NCI-H446 (cell line): ENCODE data around the gene PDE9A.

Source experiments
- DNase-seq, 2 experiments: peaks; one replicate each; lab custom pipeline; 2025; lab: John Stamatoyannopoulos, UW

PDE9A gene

GRCh38 chr21:42739061-42739931 is 85.9 kb downstream of the PDE9A start:
- DNase-seq = no peak

- no peak for DNase-seq
Measured at GRCh38 chr21:42740405-42740909, 87.0 kb downstream of the PDE9A start.

DNA sequence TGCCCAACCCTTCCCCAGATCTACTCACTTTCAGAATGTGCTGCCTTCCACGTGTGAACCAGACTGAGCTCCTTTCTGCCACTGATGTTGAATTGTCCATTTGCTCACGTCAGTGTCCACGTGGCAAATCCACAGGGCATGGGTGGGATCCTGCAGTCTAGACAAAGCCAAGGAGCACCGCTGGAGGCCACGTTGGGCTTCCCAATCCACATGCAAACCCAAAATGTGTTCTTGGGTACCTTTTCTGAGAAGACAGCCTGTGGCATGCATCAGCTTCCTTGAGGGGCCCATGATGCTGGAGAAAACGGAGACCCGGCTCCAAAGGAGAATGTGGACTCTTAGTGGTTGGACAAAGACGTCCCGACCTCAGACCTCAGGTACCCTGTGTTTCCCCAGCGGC is 87.6 kb downstream of the PDE9A start:
- DNase-seq = no peak

DNA sequence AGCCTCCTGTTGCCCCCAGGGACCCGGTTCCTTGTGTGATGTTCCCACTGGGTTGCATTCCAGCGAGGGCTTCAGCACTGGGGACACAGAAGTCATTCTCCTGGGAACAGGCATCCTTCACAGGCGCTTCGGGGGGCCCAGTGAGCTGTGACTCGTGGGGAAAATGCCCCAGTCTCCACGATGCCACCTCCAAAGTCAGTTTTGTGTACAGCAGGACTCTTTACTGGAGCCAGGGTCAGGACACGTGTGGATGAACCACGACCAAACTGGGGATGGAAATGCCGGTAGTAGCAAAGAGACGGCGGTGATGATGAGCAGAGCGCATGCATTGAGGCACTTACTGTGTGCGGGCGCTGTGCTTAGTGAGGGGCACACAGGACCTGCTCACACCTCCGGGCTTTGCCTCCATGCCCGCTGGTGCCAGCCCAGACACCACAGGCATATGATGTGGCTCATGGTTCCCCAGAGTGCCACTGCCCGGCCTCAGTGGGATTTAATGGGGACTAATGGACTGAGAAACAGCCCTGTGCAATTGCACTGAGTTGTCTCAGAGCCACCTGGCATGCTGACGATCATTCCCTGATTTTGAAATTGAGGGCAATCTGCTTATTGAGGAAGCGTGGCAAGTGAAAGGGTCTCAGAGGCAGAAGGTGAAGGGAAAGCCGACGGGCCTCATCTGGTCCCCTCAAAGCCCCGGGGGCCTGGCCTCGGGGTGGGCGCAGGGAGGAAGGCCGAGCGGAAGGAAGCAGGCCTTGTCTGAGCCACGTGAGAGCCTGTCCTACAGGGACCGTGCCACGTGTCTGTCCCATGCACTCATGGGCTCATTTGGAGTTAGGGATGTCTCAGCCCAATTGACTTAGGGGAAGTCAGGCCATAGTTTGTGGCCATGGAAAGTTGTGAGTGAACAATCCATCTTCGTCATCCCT is 91.4 kb downstream of the PDE9A start:
- DNase-seq = no peak

DNA sequence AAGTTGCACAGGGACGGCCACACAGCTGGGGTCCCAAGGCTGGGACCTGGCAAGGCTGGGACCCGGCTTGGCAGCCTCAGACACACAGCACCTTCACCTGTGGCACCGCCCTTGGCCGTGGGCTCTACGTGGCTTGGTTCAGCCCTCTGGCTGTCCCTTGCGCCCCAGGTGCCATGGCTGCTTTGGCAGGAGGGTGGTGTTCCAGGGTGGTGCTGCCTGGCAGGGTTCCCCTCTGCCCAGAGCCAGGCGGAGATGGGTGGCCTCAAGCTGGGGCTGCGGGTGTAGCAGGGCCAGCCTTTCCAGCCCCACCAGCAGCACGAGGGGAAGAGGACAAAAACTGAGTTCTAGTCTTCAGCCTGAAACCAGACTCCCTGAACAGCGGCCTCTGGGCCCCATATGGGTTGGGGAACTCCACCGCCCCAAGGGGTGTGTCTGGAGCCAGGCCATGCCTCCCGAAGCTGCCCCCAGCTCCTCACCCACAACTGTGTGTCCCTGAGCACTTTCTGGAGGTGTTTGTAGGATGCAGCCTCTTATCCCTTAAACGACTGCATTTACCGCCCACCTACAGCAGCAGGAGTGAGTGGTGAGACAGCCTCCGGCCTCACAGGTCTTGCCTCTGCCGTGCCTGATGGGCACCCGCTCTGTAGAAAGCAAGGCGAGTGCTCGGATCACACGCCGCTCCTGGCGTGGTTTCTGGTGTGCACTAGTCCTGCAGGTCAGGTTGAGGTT is 92.3 kb downstream of the PDE9A start:
- no peak for DNase-seq

GRCh38 chr21:42746240-42746592 is 92.8 kb downstream of the PDE9A start:
- DNase-seq = no peak

DNA sequence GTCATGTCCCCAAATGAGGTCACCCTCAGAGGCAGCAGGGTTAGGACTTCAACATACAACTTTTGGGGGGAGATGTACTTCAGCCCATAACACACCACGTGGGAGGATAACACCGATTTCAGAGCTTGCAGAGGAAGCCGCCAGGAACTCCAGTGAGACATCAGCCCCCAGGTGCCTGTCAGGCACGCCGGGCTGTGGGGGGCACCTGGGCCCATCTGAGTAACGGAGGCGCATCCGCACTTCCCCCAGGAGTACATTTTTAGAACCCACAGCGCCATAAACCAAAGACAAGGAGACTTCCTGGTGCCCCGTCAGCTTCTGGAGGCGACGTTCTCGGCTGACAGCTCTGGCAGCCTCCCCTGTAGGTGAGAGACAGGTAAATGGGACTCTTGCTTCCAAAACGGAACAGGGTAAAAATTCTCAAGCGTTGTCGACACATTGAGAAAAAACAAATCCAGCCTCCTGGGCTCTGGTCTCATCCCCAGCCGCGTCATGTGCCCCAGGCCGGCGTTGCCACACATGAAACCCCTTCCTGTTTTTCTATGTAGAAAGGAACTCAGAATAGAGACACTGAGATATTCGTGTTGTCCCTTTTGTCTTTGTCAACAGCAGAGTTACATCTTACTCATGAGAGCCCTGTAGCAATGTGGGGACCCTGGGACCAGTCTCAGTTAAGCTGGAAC is 93.3 kb downstream of the PDE9A start:
- DNase-seq = no peak

GRCh38 chr21:42747276-42747701 is 93.9 kb downstream of the PDE9A start:
- DNase-seq = no peak

DNA sequence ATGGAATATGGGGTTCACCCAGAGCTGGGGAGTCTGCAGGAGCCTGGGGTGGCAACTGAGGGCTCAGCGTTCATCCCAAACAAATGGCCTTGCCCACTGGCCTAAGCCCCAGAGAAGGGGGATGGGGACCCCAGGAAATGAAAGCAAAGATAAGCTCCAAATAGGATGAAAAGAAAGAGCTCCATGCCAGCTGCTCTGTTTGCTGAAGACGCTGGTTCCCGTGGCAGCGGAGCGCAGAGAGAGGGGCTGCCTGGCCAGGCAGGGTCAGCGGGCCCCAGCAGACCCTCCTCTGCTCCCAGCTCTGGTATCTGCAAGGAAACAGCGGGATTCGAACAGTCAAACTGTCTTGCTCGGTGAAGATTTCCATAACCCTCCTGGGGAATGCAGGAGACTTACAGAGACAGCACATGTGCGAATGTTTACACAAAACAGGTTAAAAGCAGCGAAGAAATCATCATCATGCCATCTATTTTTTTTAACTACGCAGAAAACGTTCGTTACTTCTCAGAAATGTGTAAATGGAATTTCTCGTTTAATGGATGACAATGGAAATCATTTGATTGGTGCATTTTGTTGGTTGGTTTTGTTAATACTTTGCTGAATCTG is 94.4 kb downstream of the PDE9A start:
- DNase-seq = no peak

DNA sequence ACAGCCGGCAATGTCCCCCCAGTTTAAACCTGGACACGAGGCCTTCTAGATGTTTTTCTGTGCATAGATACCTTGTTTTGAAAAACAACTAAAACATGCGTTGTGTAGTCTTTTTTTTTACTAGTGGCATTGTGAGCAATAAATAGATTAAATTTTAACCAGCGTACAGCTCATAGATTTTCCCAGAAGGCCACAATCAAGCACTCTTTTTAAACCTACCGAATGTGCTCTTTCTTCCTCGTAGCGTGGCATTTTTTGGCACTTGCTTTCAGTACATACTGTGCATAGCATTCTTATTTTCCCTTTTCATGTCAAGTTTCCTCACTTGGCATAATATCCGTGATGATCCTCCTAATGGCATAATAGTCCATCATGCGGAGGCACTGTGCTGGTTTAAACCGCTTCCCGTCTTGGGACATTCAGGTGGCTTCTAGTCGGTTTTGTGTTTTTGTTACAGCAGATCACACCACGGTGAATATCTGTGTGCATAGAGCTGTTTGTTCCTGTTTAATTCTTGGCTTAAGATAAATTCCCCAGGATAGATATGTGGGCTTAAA is 95.3 kb downstream of the PDE9A start:
- no peak for DNase-seq

GRCh38 chr21:42750737-42751530 is 97.5 kb downstream of the PDE9A start:
- DNase-seq = no peak

- no peak for DNase-seq
Measured at GRCh38 chr21:42751866-42752265, 98.4 kb downstream of the PDE9A start.

DNA sequence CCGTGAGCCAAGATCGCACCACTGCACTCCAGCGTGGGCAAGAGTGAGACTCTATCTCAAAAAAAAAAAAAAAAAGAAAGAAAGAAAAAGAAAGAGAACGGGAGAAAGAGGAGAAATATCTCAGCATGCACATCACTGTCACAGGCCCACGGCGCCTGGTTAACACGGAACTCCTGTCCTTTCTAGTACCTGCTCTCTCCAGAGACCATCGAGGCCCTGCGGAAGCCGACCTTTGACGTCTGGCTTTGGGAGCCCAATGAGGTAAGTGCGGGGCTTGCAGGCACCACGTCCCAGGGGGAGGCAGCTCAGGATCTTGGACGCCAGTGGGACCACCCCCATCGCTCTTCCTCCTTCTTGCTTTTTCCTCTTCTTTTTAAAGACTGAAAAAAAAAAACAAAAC is 100.4 kb downstream of the PDE9A start:
- DNase-seq = no peak

GRCh38 chr21:42754270-42754933 is 101.0 kb downstream of the PDE9A start:
- DNase-seq = no peak

DNA sequence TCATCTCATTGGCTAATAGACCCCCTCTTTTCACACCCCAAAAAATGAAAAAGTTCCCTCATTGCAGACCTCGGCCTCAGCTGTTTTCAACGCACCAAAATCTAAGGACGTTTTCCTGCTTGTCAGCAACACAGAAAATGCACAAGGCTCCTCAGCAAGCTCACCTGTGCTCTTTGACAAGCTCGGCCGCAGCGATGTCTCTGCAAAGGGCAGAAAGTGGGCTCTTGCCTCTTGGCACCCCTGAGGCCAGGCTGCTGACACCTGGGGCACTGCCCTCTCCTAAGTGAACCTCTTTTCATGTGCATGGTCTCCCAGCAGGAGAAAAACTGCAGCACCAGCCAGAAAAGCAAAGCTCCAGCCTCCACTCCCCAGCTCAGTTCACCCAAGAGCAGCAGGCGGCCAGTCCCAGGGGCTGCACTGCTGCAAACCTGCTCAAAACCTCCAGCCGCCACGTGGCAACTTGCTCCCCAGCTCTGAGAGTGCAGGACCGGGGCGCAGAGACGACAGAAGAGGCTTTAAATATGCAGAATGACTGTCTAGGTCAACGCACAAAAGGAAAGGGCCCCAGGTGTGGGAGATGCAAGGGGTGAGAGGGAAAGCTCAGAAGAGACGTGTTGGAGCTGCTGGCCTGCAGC is 101.7 kb downstream of the PDE9A start:
- no peak for DNase-seq

- DNase-seq = no peak
Measured at GRCh38 chr21:42755766-42756579, 102.6 kb downstream of the PDE9A start.

- DNase-seq = no peak
Measured at GRCh38 chr21:42756580-42757250, 103.3 kb downstream of the PDE9A start.
